Neuronal stem cell (in vitro differentiated cells): ENCODE data around the gene BEX3. TPM values are rescaled to one million over a fixed set of nuclear protein-coding genes. Genes with fewer than 3 reads are reported as not detected.
A peak's percentile ranks its signal among the peaks of the same experiment; 100 is the strongest.

Experiments
- DNase-seq: peaks from one replicate; pipeline ENCODE4 v3.0.0-alpha.2; 2013; ENCODE audit warnings: low spot score
- H2AFZ ChIP-seq: one replicate; pipeline ENCODE4 v1.6.1; 2013; ENCODE audit warnings: mild to moderate bottlenecking, low read length, inconsistent platforms
- H2AK5ac ChIP-seq: 2 replicates; pipeline ENCODE4 v1.6.1; 2013; ENCODE audit warnings: low read depth, mild to moderate bottlenecking, inconsistent platforms, low read length, moderate library complexity, mixed read lengths
- H2BK120ac ChIP-seq: 2 replicates; pipeline ENCODE4 v1.6.1; 2013; ENCODE audit warnings: low read depth, mild to moderate bottlenecking, inconsistent platforms, low read length, moderate library complexity, mixed read lengths
- H2BK12ac ChIP-seq: one replicate; pipeline ENCODE4 v1.6.1; 2013; ENCODE audit warnings: low read length, inconsistent platforms
- H2BK15ac ChIP-seq: 2 replicates; pipeline ENCODE4 v1.6.1; 2013; ENCODE audit warnings: mild to moderate bottlenecking, low read length, inconsistent platforms, mixed read lengths
- H2BK5ac ChIP-seq: one replicate; pipeline ENCODE4 v1.6.1; 2013; ENCODE audit warnings: inconsistent platforms, mild to moderate bottlenecking, low read length, moderate library complexity
- H3K14ac ChIP-seq: one replicate; pipeline ENCODE4 v1.6.1; 2013; ENCODE audit warnings: low read length, inconsistent platforms
- H3K18ac ChIP-seq: 2 replicates; pipeline ENCODE4 v1.6.1; 2013; ENCODE audit warnings: low read length, inconsistent platforms
- H3K23ac ChIP-seq: 2 replicates; pipeline ENCODE4 v1.6.1; 2013; ENCODE audit warnings: low read depth, mild to moderate bottlenecking, mixed read lengths, low read length, inconsistent platforms; ENCODE audit not compliant: poor library complexity
- H3K27ac ChIP-seq: replicated peaks from 3 replicates; pipeline ENCODE4 v1.5.1; 2013; ENCODE audit warnings: low read length, inconsistent platforms
- H3K27me3 ChIP-seq, 3 experiments: 2 replicates each; pipeline ENCODE4 v1.6.1; 2013; ENCODE audit warnings: low read length in 3 of 3, mild to moderate bottlenecking in 2 of 3, inconsistent platforms in 1 of 3, low read depth in 1 of 3, mixed read lengths in 1 of 3, moderate library complexity in 1 of 3; ENCODE audit not compliant: control insufficient read depth in 3 of 3, insufficient read depth in 3 of 3
- H3K36me3 ChIP-seq, 2 donors: replicated peaks in 1 of 2; 2 replicates each; pipeline ENCODE4 v1.6.1; 2013; ENCODE audit warnings: low read length in 2 of 2; ENCODE audit not compliant: control insufficient read depth in 2 of 2, insufficient read depth in 2 of 2
- H3K4ac ChIP-seq: 2 replicates; pipeline ENCODE4 v1.6.1; 2013; ENCODE audit warnings: inconsistent platforms, mild to moderate bottlenecking, low read length, moderate library complexity
- H3K4me1 ChIP-seq, 2 donors: 1 replicate in 1 of 2; 2 replicates in 1 of 2; pipeline ENCODE4 v1.6.1; 2013; ENCODE audit warnings: low read length in 2 of 2, low read depth in 1 of 2; ENCODE audit not compliant: control insufficient read depth in 2 of 2, insufficient read depth in 1 of 2
- H3K4me2 ChIP-seq: one replicate; pipeline ENCODE4 v1.6.1; 2013; ENCODE audit warnings: mild to moderate bottlenecking, low read length, inconsistent platforms; ENCODE audit not compliant: insufficient read depth, poor library complexity, severe bottlenecking
- H3K4me3 ChIP-seq, 2 donors: 2 replicates each; pipeline ENCODE4 v1.5.1; 2013; ENCODE audit warnings: low read length in 2 of 2, mild to moderate bottlenecking in 2 of 2, inconsistent platforms in 1 of 2, moderate library complexity in 1 of 2
- H3K79me1 ChIP-seq: one replicate; pipeline ENCODE4 v1.6.1; 2013; ENCODE audit warnings: low read depth, mild to moderate bottlenecking, inconsistent platforms, low read length, moderate library complexity
- H3K9ac ChIP-seq: one replicate; pipeline ENCODE4 v1.6.1; 2013; ENCODE audit warnings: mild to moderate bottlenecking, low read depth, low read length, inconsistent platforms; ENCODE audit not compliant: poor library complexity
- H3K9me3 ChIP-seq, 2 donors: replicated peaks in 1 of 2; 2 replicates each; pipeline versions ENCODE3 to v1.6.1; 2013; ENCODE audit warnings: low read length in 2 of 2, mild to moderate bottlenecking in 2 of 2, inconsistent platforms in 1 of 2, low read depth in 1 of 2, mixed read lengths in 1 of 2, moderate library complexity in 1 of 2; ENCODE audit not compliant: control insufficient read depth in 2 of 2, insufficient read depth in 1 of 2
- H4K8ac ChIP-seq: one replicate; pipeline ENCODE4 v1.6.1; 2013; ENCODE audit warnings: low read depth, mild to moderate bottlenecking, inconsistent platforms, low read length, moderate library complexity
- H4K91ac ChIP-seq: one replicate; pipeline ENCODE4 v1.6.1; 2013; ENCODE audit warnings: low read length, low read depth, mild to moderate bottlenecking, inconsistent platforms; ENCODE audit not compliant: poor library complexity
- WGBS, 2 donors: extraction: QIAGEN DNeasy Blood & Tissue Kit; methylation state at CpG; one replicate each; pipeline ENCODE4 v1.1.7; 2013; ENCODE audit warnings: missing lambda C conversion rate in 2 of 2, mixed read lengths in 1 of 2; ENCODE audit not compliant: insufficient read length in 2 of 2, insufficient replicate concordance in 1 of 2; ENCODE audit errors: extremely low coverage in 2 of 2; 5-methylcytosine and 5-hydroxymethylcytosine counted together
- polyA plus RNA-seq, 2 experiments: library from polyadenylated mRNA; stranded (reverse); fragments of 200-250 nt; gene quantifications; one replicate each; pipeline ENCODE4 v1.2.3, GENCODE V29; 2013

Gene BEX3
- polyA plus RNA-seq (2013, experiment 1 of 2): 358 TPM
- 360 TPM for polyA plus RNA-seq (2013, experiment 2 of 2)

DNA sequence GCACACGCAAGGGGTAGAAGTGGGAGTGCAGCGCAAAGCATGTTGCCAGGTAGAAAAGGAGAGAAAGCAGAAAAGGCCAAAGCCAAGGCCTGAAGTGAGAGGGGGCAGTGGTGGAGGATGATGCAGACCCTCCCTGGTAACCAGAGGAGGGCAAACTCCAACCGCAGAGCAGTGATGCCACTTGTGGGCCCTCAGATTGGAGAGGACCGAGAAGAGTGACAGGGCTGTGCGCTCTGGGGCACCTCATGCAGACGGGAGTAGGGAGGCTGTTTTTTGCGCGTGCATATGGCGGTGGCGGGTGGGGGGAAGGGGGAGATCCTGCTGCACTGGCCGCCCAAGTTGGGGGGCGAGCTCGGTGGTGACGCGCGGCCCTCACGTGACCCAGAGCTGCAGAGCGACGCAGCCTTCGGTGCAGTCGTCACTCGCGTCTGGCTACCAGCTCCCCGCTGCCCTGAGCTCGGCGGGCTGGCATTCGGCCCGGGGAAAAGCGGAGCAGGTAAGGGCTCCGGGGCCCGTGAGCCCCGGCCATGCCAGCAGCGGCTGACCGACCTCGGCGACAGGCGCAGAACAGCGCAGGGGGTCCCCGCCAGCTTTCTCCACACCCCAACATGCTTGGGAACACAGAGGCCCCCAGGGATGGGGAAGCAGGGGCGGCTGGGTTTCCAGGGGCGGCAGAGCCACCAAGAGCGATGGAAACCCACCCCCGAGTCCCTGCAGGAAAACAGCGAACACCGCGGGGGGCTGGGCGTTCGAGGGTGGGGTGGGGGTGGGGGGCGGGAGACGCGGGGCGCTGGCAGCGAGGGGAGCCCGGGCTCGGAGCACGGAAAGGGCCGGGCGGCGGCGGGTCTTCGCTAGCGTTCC is at the start of gene BEX3:
BEX3 (plus strand) TSS at position 421 of the 861 bp plus-strand sequence. CDS start 984 bp downstream, outside the sequence.
- no peak within 1 kb of the TSS for H4K91ac ChIP-seq
- H3K27me3 ChIP-seq: no peaks in the 10 kb centered on the region
- no peak within 1 kb of the TSS for H4K8ac ChIP-seq
- no CpG with 5 or more reads among the region's 62 CpGs for WGBS, 2 donors
- H2AK5ac ChIP-seq: no peak within 1 kb of the TSS
- no peaks in the 10 kb centered on the region for H3K79me1 ChIP-seq
- peak within 1 kb of the TSS; percentile 71 for H3K27ac ChIP-seq
- DNase-seq: no peak
- no peaks in the 10 kb centered on the region for H3K9me3 ChIP-seq
- H3K9ac ChIP-seq: peak within 1 kb of the TSS; percentile 84
- no peak within 1 kb of the TSS for H3K4ac ChIP-seq
- H2BK5ac ChIP-seq: no peak within 1 kb of the TSS
- H2BK120ac ChIP-seq: no peak within 1 kb of the TSS
- H3K4me2 ChIP-seq: peak within 1 kb of the TSS; percentile 66
- peak within 1 kb of the TSS; percentile 91 for H3K23ac ChIP-seq
- no peak within 1 kb of the TSS for H2BK15ac ChIP-seq
- peak within 1 kb of the TSS; percentile 86 for H2AFZ ChIP-seq
- peak within 1 kb of the TSS; percentile 85 for H3K18ac ChIP-seq
- H3K4me3 ChIP-seq: peak within 1 kb of the TSS; percentile 64 to 94
- peaks cover 0 to 24% of the 10 kb centered on the region in 2 donors for H3K36me3 ChIP-seq
- no peak within 1 kb of the TSS for H3K14ac ChIP-seq
- H3K4me1 ChIP-seq: peaks cover 0 to 2% of the 10 kb centered on the region in 2 donors
- H2BK12ac ChIP-seq: no peak within 1 kb of the TSS

- H3K14ac ChIP-seq: no peak within 1 kb of the TSS
- no peak for DNase-seq
- H2BK120ac ChIP-seq: no peak within 1 kb of the TSS
- no CpG with 5 or more reads among the region's 11 CpGs for WGBS, 2 donors
- no peak within 1 kb of the TSS for H4K91ac ChIP-seq
- no peaks in the 10 kb centered on the region for H3K79me1 ChIP-seq
- peak within 1 kb of the TSS; percentile 73 for H2AFZ ChIP-seq
- peak within 1 kb of the TSS; percentile 60 to 74 for H3K4me3 ChIP-seq
- H3K27ac ChIP-seq: peak within 1 kb of the TSS; percentile 91
- H3K36me3 ChIP-seq: peaks cover 0 to 11% of the 10 kb centered on the region in 2 donors
- no peak within 1 kb of the TSS for H4K8ac ChIP-seq
- no peak within 1 kb of the TSS for H2AK5ac ChIP-seq
- peaks cover 0 to 15% (median 0%) of the 10 kb centered on the region in 3 experiments for H3K27me3 ChIP-seq
- H2BK15ac ChIP-seq: no peak within 1 kb of the TSS
- peak within 1 kb of the TSS; percentile 4 for H3K18ac ChIP-seq
- H3K9ac ChIP-seq: no peak within 1 kb of the TSS
- no peak within 1 kb of the TSS for H3K23ac ChIP-seq
- peak within 1 kb of the TSS; percentile 57 for H3K4me2 ChIP-seq
- H3K4ac ChIP-seq: no peak within 1 kb of the TSS
- no peaks in the 10 kb centered on the region for H3K9me3 ChIP-seq
- H2BK5ac ChIP-seq: no peak within 1 kb of the TSS
- H2BK12ac ChIP-seq: no peak within 1 kb of the TSS
- H3K4me1 ChIP-seq: peaks cover 1 to 4% of the 10 kb centered on the region in 2 donors
These were observed 46.3 kb upstream of the BEX3 start, which contains the start of gene TCEAL7 for GRCh38 chrX:103329991-103330390. Gene TCEAL7 (plus strand): TSS chrX:103330239. CDS start chrX:103331404, 1,165 bp downstream.

GRCh38 chrX:103330681-103331288 is 45.6 kb upstream of the BEX3 start:
- WGBS, 2 donors: no CpG with 5 or more reads among the region's 21 CpGs
- peak overlapping the region; percentile 60 to 74 for H3K4me3 ChIP-seq

DNA sequence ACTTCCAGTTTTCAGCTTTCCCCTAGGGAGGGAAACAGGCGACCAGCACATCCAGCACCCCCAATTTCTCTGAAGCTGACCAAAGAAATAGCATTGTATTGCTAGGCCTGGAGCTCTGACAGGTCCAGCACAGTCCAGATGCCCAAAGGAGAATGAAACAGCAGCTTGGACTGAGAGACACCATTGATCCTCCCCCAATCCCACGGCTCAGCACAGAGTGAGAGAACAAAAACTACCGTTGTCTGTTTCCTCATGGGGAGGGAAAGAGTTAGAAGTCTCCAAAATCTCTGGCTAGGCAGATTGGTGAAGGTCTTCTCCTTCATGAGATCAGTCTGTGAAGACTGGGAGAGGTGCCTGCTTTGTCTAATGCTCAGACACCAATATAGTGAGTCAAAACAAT is 37.7 kb upstream of the BEX3 start:
- Histone ChIP-seq H3K27ac (no peak overlapping the region), H2BK15ac (no peak overlapping the region), H2AK5ac (no peak overlapping the region), H3K9ac (no peak overlapping the region), H2AFZ (no peak overlapping the region), H3K18ac (no peak overlapping the region), H2BK120ac (no peak overlapping the region), H2BK5ac (no peak overlapping the region), H3K4me1 (no peaks in the 10 kb centered on the region), H3K4me2 (no peak overlapping the region), H2BK12ac (no peak overlapping the region), H3K4me3 (no peak overlapping the region), H3K79me1 (no peaks in the 10 kb centered on the region), H3K27me3 (no peaks in the 10 kb centered on the region), H3K23ac (no peak overlapping the region), H4K91ac (no peak overlapping the region), H3K36me3 (no peaks in the 10 kb centered on the region), H4K8ac (no peak overlapping the region), H3K9me3 (no peaks in the 10 kb centered on the region), H3K14ac (no peak overlapping the region), H3K4ac (no peak overlapping the region)
- no CpG with 5 or more reads among the region's 3 CpGs for WGBS, 2 donors
- no peak for DNase-seq

More at GRCh38 chrX:103330681-103331288, 45.6 kb upstream of the BEX3 start:
- no peak overlapping the region for H2BK120ac ChIP-seq
- no peak overlapping the region for H3K18ac ChIP-seq
- H3K23ac ChIP-seq: no peak overlapping the region
- peaks cover 0 to 11% of the 10 kb centered on the region in 2 donors for H3K36me3 ChIP-seq
- H3K4me1 ChIP-seq: peaks cover 1 to 4% of the 10 kb centered on the region in 2 donors
- no peaks in the 10 kb centered on the region for H3K9me3 ChIP-seq
- H2BK15ac ChIP-seq: no peak overlapping the region
- H2AK5ac ChIP-seq: no peak overlapping the region
- no peak overlapping the region for H4K91ac ChIP-seq
- peak overlapping the region; percentile 73 for H2AFZ ChIP-seq
- no peak for DNase-seq
- no peak overlapping the region for H3K9ac ChIP-seq
- no peak overlapping the region for H2BK5ac ChIP-seq
- H3K27me3 ChIP-seq: peaks cover 0 to 8% (median 0%) of the 10 kb centered on the region in 3 experiments
- H2BK12ac ChIP-seq: no peak overlapping the region
- H3K4me2 ChIP-seq: peak overlapping the region; percentile 57
- H4K8ac ChIP-seq: no peak overlapping the region
- H3K14ac ChIP-seq: no peak overlapping the region
- no peaks in the 10 kb centered on the region for H3K79me1 ChIP-seq
- H3K4ac ChIP-seq: no peak overlapping the region
- H3K27ac ChIP-seq: peak overlapping the region; percentile 91
